GM23248 (cell line): ENCODE data around the gene XRRA1. TPM values are rescaled to one million over a fixed set of nuclear protein-coding genes. Genes with fewer than 3 reads are reported as not detected.
A peak's percentile ranks its signal among the peaks of the same experiment; 100 is the strongest.

Experiments used
- DNase-seq: peaks from one replicate; pipeline ENCODE4 v3.0.0-alpha.2; 2015
- H2AFZ ChIP-seq: fragments of 200-600 bp; sonication (generic); 2 replicates; pipeline ENCODE4 v1.6.1; 2016; ENCODE audit warnings: antibody characterized with exemption
- H3F3A ChIP-seq: fragments of 200-600 bp; sonication (generic); 2 replicates; pipeline ENCODE4 v1.6.1; 2016; ENCODE audit warnings: mild to moderate bottlenecking, antibody characterized with exemption, mixed run types; ENCODE audit not compliant: insufficient read depth
- H3K27ac ChIP-seq: fragments of 200-600 bp; sonication (generic); 2 replicates; pipeline ENCODE4 v1.5.1; 2016; ENCODE audit warnings: mild to moderate bottlenecking
- H3K27me3 ChIP-seq: fragments of 200-600 bp; sonication (generic); replicated peaks from 2 replicates; pipeline ENCODE4 v1.6.1; 2016; ENCODE audit warnings: mild to moderate bottlenecking; ENCODE audit not compliant: insufficient read depth
- H3K36me3 ChIP-seq: fragments of 200-600 bp; sonication (generic); 2 replicates; pipeline ENCODE4 v1.6.1; 2016; ENCODE audit warnings: low read depth, mild to moderate bottlenecking
- H3K4me1 ChIP-seq: fragments of 200-600 bp; sonication (generic); 2 replicates; pipeline ENCODE4 v1.6.1; 2016; ENCODE audit warnings: mild to moderate bottlenecking; ENCODE audit not compliant: insufficient read depth
- H3K4me2 ChIP-seq: fragments of 200-600 bp; sonication (generic); one replicate; pipeline ENCODE4 v1.6.1; 2016; ENCODE audit warnings: mild to moderate bottlenecking; ENCODE audit not compliant: unreplicated experiment
- H3K4me3 ChIP-seq: fragments of 200-600 bp; sonication (generic); 2 replicates; pipeline ENCODE4 v1.5.1; 2016; ENCODE audit warnings: mild to moderate bottlenecking
- H3K79me2 ChIP-seq: fragments of 200-600 bp; sonication (generic); 2 replicates; pipeline ENCODE4 v1.6.1; 2016; ENCODE audit warnings: mild to moderate bottlenecking; ENCODE audit not compliant: insufficient read depth
- H3K9ac ChIP-seq: fragments of 200-600 bp; sonication (generic); 2 replicates; pipeline ENCODE4 v1.6.1; 2016; ENCODE audit warnings: mild to moderate bottlenecking
- H3K9me2 ChIP-seq: fragments of 200-600 bp; sonication (generic); 2 replicates; pipeline ENCODE4 v1.6.1; 2016; ENCODE audit warnings: mixed run types, mild to moderate bottlenecking, moderate library complexity; ENCODE audit not compliant: insufficient read depth
- H3K9me3 ChIP-seq: fragments of 200-600 bp; sonication (generic); one replicate; pipeline ENCODE4 v1.6.1; 2017; ENCODE audit warnings: low read depth
- H4K20me1 ChIP-seq: fragments of 200-600 bp; sonication (generic); 2 replicates; pipeline ENCODE4 v1.6.0; 2016; ENCODE audit not compliant: insufficient read depth
- EZH2 ChIP-seq: fragments of 200-600 bp; sonication (generic); IDR thresholded peaks from 2 replicates; pipeline ENCODE4 v1.6.1; 2018; ENCODE audit warnings: antibody characterized with exemption, mild to moderate bottlenecking; ENCODE audit not compliant: insufficient read depth, poor library complexity, severe bottlenecking
- EZH2phosphoT487 ChIP-seq: fragments of 200-600 bp; sonication (generic); IDR thresholded peaks from 2 replicates; pipeline ENCODE4 v1.6.1; 2018; ENCODE audit warnings: antibody characterized with exemption, moderate library complexity, mild to moderate bottlenecking, low read depth; ENCODE audit not compliant: insufficient read depth
- WGBS, 2 experiments: methylation state at CpG; one replicate each; pipeline ENCODE4 v1.1.6; 2015 to 2017; ENCODE audit warnings: low lambda C conversion rate in 2 of 2, low coverage in 1 of 2; ENCODE audit errors: missing lambda C conversion rate in 2 of 2; 5-methylcytosine and 5-hydroxymethylcytosine counted together
- in situ Hi-C: fragments of 300-500 bp; cut with MboI; formaldehyde crosslinking; loops from 2 replicates; pipeline ENCODE4 v1.15.0; 2020
- polyA plus RNA-seq: library from polyadenylated mRNA; unstranded; fragments of >200 nt; fragmentation: Nextera tagmentation; extraction: Ambion mirVana; gene quantifications from 2 replicates; pipeline ENCODE4 v1.2.1, GENCODE V29; 2016
- total RNA-seq: library from RNA; depleted of rRNA; stranded (reverse); fragments of >200 nt; shearing (Covaris generic); gene quantifications from 2 replicates; pipeline ENCODE4 v1.2.3, GENCODE V29; 2014

XRRA1 gene
- total and polyA plus RNA-seq, 2 experiments from 2014 or later: 3.2 to 7.0 TPM

GRCh38 chr11:74954199-74954598, 5.3 kb upstream of the XRRA1 start:
- Histone ChIP-seq H3K9me3 (no peaks in the 10 kb centered on the region), H3K4me2 (no peak overlapping the region), H3F3A (no peaks in the 10 kb centered on the region), H3K79me2 (peaks cover 100% of the 10 kb centered on the region), H3K9ac (no peak overlapping the region), H2AFZ (no peak overlapping the region), H3K27ac (no peak overlapping the region), H3K36me3 (no peaks in the 10 kb centered on the region), H3K4me1 (peaks cover 26% of the 10 kb centered on the region), H3K4me3 (no peak overlapping the region), H4K20me1 (peaks cover 3% of the 10 kb centered on the region; the same call in 1 of the 2 replicates), H3K9me2 (no peaks in the 10 kb centered on the region), H3K27me3 (no peaks in the 10 kb centered on the region)
- WGBS, 2 experiments: 100% methylated on average over 1 of the region's 1 CpG
- no peak for TF ChIP-seq EZH2
- TF ChIP-seq EZH2phosphoT487: no peak
- in situ Hi-C loops: no loop called here
- DNase-seq: no peak

GRCh38 chr11:74953451-74953850, 4.6 kb upstream of the XRRA1 start:
- TF ChIP-seq EZH2phosphoT487: no peak
- TF ChIP-seq EZH2: no peak
- H4K20me1 ChIP-seq: peaks cover 3% of the 10 kb centered on the region; the same call in 1 of the 2 replicates
- H3K4me1 ChIP-seq: peaks cover 20% of the 10 kb centered on the region
- in situ Hi-C loops: no loop called here
- no peaks in the 10 kb centered on the region for H3K9me3 ChIP-seq
- H3K9ac ChIP-seq: no peak overlapping the region
- no peak overlapping the region for H3K4me3 ChIP-seq
- H3K36me3 ChIP-seq: no peaks in the 10 kb centered on the region
- 97 to 98% methylated on average over 5 of the region's 5 CpGs for WGBS, 2 experiments
- H3K27me3 ChIP-seq: no peaks in the 10 kb centered on the region
- H3K27ac ChIP-seq: no peak overlapping the region
- no peaks in the 10 kb centered on the region for H3K9me2 ChIP-seq
- no peak overlapping the region for H3K4me2 ChIP-seq
- H3K79me2 ChIP-seq: peaks cover 97% of the 10 kb centered on the region
- no peak for DNase-seq
- no peaks in the 10 kb centered on the region for H3F3A ChIP-seq
- H2AFZ ChIP-seq: no peak overlapping the region

- H3K9me3 ChIP-seq: no peaks in the 10 kb centered on the region
- H3K27me3 ChIP-seq: no peaks in the 10 kb centered on the region
- no peaks in the 10 kb centered on the region for H3K36me3 ChIP-seq
- H3K4me1 ChIP-seq: peaks cover 17% of the 10 kb centered on the region
- H3F3A ChIP-seq: no peaks in the 10 kb centered on the region
- in situ Hi-C loops: no loop called here
- no peak overlapping the region for H3K9ac ChIP-seq
- H3K79me2 ChIP-seq: peaks cover 97% of the 10 kb centered on the region
- no peak for TF ChIP-seq EZH2phosphoT487
- TF ChIP-seq EZH2: no peak
- no peak overlapping the region for H3K4me3 ChIP-seq
- no peak overlapping the region for H2AFZ ChIP-seq
- no peak overlapping the region for H3K4me2 ChIP-seq
- H3K27ac ChIP-seq: no peak overlapping the region
- no peak for DNase-seq
- H3K9me2 ChIP-seq: no peaks in the 10 kb centered on the region
- WGBS, 2 experiments: 72 to 83% methylated on average over 2 of the region's 2 CpGs
- peaks cover 3% of the 10 kb centered on the region; the same call in 1 of the 2 replicates for H4K20me1 ChIP-seq
These were observed 3.9 kb upstream of the XRRA1 start for GRCh38 chr11:74952752-74953151.

GRCh38 chr11:74951226-74951625, 2.3 kb upstream of the XRRA1 start:
- TF ChIP-seq EZH2 (no peak), EZH2phosphoT487 (no peak)
- H3K36me3 ChIP-seq: no peaks in the 10 kb centered on the region
- in situ Hi-C loops: no loop called here
- no peaks in the 10 kb centered on the region for H3F3A ChIP-seq
- H3K4me2 ChIP-seq: no peak overlapping the region
- H3K4me3 ChIP-seq: 0 out of 2 replicates have a peak overlapping the region, but pooled peaks have one; percentile 97
- H3K9me2 ChIP-seq: no peaks in the 10 kb centered on the region
- no peaks in the 10 kb centered on the region for H3K27me3 ChIP-seq
- WGBS, 2 experiments: 97 to 99% methylated on average over 8 of the region's 8 CpGs
- DNase-seq: no peak
- H3K4me1 ChIP-seq: peaks cover 16% of the 10 kb centered on the region
- no peak overlapping the region for H3K27ac ChIP-seq
- peaks cover 84% of the 10 kb centered on the region for H3K79me2 ChIP-seq
- H4K20me1 ChIP-seq: no peaks in the 10 kb centered on the region
- H3K9ac ChIP-seq: no peak overlapping the region
- no peaks in the 10 kb centered on the region for H3K9me3 ChIP-seq
- no peak overlapping the region for H2AFZ ChIP-seq

GRCh38 chr11:74950374-74950969, 1.6 kb upstream of the XRRA1 start:
- Histone ChIP-seq H3F3A (0 out of 2 replicates have a peak, but pooled peaks cover 2% of the 10 kb centered on the region), H3K36me3 (no peaks in the 10 kb centered on the region), H3K9ac (peak overlapping the region; percentile 93), H3K27ac (no peak overlapping the region), H2AFZ (no peak overlapping the region), H3K9me2 (no peaks in the 10 kb centered on the region), H3K79me2 (peaks cover 76% of the 10 kb centered on the region), H3K4me2 (peak overlapping the region; percentile 97), H4K20me1 (no peaks in the 10 kb centered on the region), H3K4me3 (peak overlapping the region; percentile 97), H3K4me1 (peaks cover 16% of the 10 kb centered on the region), H3K9me3 (no peaks in the 10 kb centered on the region), H3K27me3 (no peaks in the 10 kb centered on the region)
- WGBS, 2 experiments: 59 to 72% methylated on average over 2 of the region's 2 CpGs
- DNase-seq: no peak
- TF ChIP-seq EZH2: no peak
- in situ Hi-C loops: no loop called here
